GM12878 (cell line): ENCODE measurements around the gene C19orf38.

Experiments
- BRCA1 ChIP-seq: IDR thresholded peaks from 2 replicates; pipeline ENCODE4 v1.6.1; 2011; ENCODE audit warnings: low read depth, low read length, improper control_type of control experiment
- CREB1 ChIP-seq: IDR thresholded peaks from 2 replicates; pipeline ENCODE4 v1.6.1; 2012; ENCODE audit warnings: low read depth, mild to moderate bottlenecking, inconsistent platforms
- CTCF ChIP-seq, 3 experiments: IDR thresholded peaks in 2 of 3; conservative IDR thresholded peaks in 1 of 3; 2 replicates each; pipeline ENCODE4 v1.5.1; 2011; ENCODE audit warnings: low read depth in 3 of 3, low read length in 3 of 3, mild to moderate bottlenecking in 3 of 3, control low read depth in 2 of 3, moderate library complexity in 2 of 3, inconsistent platforms in 1 of 3, mixed read lengths in 1 of 3; ENCODE audit not compliant: control insufficient read depth in 2 of 3, insufficient read depth in 1 of 3; ENCODE audit errors: extremely low read depth in 1 of 3
- POLR2AphosphoS5 ChIP-seq: IDR thresholded peaks from 2 replicates; pipeline ENCODE4 v1.6.1; 2011; ENCODE audit warnings: mild to moderate bottlenecking, low read length, inconsistent platforms
- SRF ChIP-seq, 2 experiments: IDR thresholded peaks; 2 replicates each; pipeline ENCODE4 v1.6.1; 2011; ENCODE audit warnings: low read depth in 2 of 2, low read length in 2 of 2, mild to moderate bottlenecking in 1 of 2, moderate library complexity in 1 of 2
- SUPT20H ChIP-seq: IDR thresholded peaks from 2 replicates; pipeline ENCODE4 v1.6.1; 2011; ENCODE audit warnings: low read depth, mild to moderate bottlenecking, low read length, moderate library complexity, borderline replicate concordance; ENCODE audit not compliant: control insufficient read depth
- TF ChIP-seq, protein P1 (sequence below): IDR thresholded peaks from 2 replicates; pipeline ENCODE4 v1.6.1; 2012; ENCODE audit warnings: low read depth, low read length, improper control_type of control experiment

DNA sequence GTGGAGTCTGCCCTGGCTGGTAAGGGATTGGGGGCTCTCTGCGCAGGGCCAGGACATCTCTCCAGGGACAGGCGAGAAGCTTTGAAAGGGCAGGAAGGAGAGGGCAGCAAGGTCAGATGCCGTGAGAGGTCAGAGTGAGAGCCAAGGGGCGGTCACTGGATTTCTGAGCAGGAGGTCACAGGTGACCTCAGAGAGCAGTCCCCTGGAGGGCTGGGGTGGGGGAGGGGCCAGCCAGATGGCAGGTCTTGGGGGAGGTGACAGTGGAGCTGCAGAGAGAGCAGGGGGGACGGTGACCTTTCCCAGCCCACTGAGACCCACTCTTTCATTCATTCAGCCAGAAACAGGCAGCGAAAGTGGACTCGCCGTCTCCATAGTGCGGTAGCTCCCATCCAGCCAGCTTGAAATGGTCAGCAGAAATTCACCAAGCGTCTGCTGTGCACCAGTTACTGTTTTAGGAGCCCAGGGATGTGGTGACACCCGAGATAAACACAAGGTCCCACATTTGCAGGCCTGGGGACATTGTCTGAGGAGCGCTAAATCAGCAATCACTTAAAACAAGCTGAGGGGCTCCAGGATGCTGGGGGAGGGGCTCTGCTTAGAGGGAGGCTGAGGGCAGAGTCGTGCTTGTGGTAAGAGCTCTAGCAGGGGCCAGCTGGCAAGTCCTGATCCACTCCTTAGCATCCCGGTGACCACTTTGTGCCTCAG, 33.3 kb downstream of the C19orf38 start:
- TF ChIP-seq, protein P1, sequence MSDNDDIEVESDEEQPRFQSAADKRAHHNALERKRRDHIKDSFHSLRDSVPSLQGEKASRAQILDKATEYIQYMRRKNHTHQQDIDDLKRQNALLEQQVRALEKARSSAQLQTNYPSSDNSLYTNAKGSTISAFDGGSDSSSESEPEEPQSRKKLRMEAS = no peak
- no peak for TF ChIP-seq CTCF (IDR thresholded peaks at IDR 0.05 in 2 of 3, conservative IDR thresholded peaks at IDR 0.05 in 1 of 3; ENCODE audit: control insufficient read depth in 2 of 3, extremely low read depth in 1 of 3, insufficient read depth in 1 of 3, low read depth in 3 of 3, low read length in 3 of 3)
- no peak for TF ChIP-seq BRCA1
- no peak for TF ChIP-seq SUPT20H
- TF ChIP-seq POLR2AphosphoS5 = no peak
- TF ChIP-seq CREB1 = no peak
- TF ChIP-seq SRF (IDR thresholded peaks at IDR 0.05; ENCODE audit: low read depth in 2 of 2, low read length in 2 of 2) = no peak
